Breast epithelium (tissue), 4 donors: ENCODE measurements around the gene CCDC167. TPM values are rescaled to one million over a fixed set of nuclear protein-coding genes. Genes with fewer than 3 reads are reported as not detected.

Source experiments
- DNase-seq, 2 donors: peaks; one replicate each; pipeline ENCODE4 v3.0.0-alpha.2; 2019; ENCODE audit warnings: low spot score in 2 of 2
- H3K27ac ChIP-seq, 2 donors: fragments of 200-600 bp; sonication (generic) in 1 of 2; one replicate each; pipeline ENCODE4 v1.5.1; 2016 to 2019; ENCODE audit warnings: mild to moderate bottlenecking in 1 of 2
- H3K27me3 ChIP-seq, 2 donors: fragments of 200-600 bp; sonication (generic) in 1 of 2; one replicate each; pipeline versions ENCODE4 v1.5.1 to v1.6.0; 2017 to 2019; ENCODE audit warnings: control low read depth in 1 of 2, mild to moderate bottlenecking in 1 of 2
- H3K36me3 ChIP-seq: fragments of 200-600 bp; one replicate; pipeline ENCODE4 v1.5.1; 2019
- H3K4me1 ChIP-seq, 2 donors: fragments of 200-600 bp; sonication (generic); one replicate each; pipeline ENCODE4 v1.5.1; 2016 to 2019; ENCODE audit warnings: control low read depth in 1 of 2
- H3K4me3 ChIP-seq, 3 donors: fragments of 200-600 bp; sonication (generic); 1 replicate in 2 of 3; 2 replicates in 1 of 3; pipeline ENCODE4 v1.5.1; 2016 to 2019; ENCODE audit warnings: mild to moderate bottlenecking in 3 of 3, moderate library complexity in 2 of 3
- H3K9me3 ChIP-seq, 2 donors: fragments of 200-600 bp; sonication (generic) in 1 of 2; one replicate each; pipeline ENCODE4 v1.5.1; 2016 to 2019; ENCODE audit warnings: control low read depth in 1 of 2
- CTCF ChIP-seq, 3 donors: fragments of 450-650 bp; IDR thresholded peaks; one replicate each; pipeline ENCODE4 v1.5.1; 2016 to 2017; ENCODE audit warnings: antibody characterized with exemption in 3 of 3, mild to moderate bottlenecking in 3 of 3, moderate library complexity in 3 of 3
- POLR2A ChIP-seq: fragments of 450-650 bp; IDR thresholded peaks from one replicate; pipeline ENCODE4 v1.6.1; 2016; ENCODE audit warnings: antibody characterized with exemption, mild to moderate bottlenecking, moderate library complexity
- POLR2AphosphoS5 ChIP-seq, 3 donors: sonication (generic); formaldehyde crosslinking; IDR thresholded peaks; one replicate each; pipeline ENCODE4 v1.6.1; 2017; ENCODE audit warnings: antibody characterized with exemption in 3 of 3
- intact Hi-C: fragments of 100-400 bp; cut with DNase I; formaldehyde crosslinking; loops from one replicate; pipeline ENCODE4 v1.15.1; 2023; ENCODE audit warnings: low total_unique reads
- total RNA-seq, 3 donors: library from RNA; depleted of rRNA; stranded (reverse); fragments of >200 nt; gene quantifications; one replicate each; pipeline ENCODE4 v1.1.0, GENCODE V29; 2016

CCDC167 gene
- total RNA-seq, 3 donors from 2014 or later, result 14.1 to 39.3 (median 14.8) TPM

GRCh38 chr6:37531026-37531425 lies 31.3 kb upstream of the CCDC167 start:
- no peak for DNase-seq
- no peak overlapping the region for H3K4me3 ChIP-seq
- peaks cover 0 to 54% of the 10 kb centered on the region in 2 donors for H3K27me3 ChIP-seq
- H3K4me1 ChIP-seq, result peaks cover 0 to 6% of the 10 kb centered on the region in 2 donors
- H3K36me3 ChIP-seq, result no peaks in the 10 kb centered on the region
- TF ChIP-seq POLR2AphosphoS5 (IDR thresholded peaks at IDR 0.05) (no peak), POLR2A (no peak), CTCF (IDR thresholded peaks at IDR 0.05) (no peak)
- intact Hi-C loops, result no loop called here
- no peaks in the 10 kb centered on the region for H3K9me3 ChIP-seq
- no peak overlapping the region for H3K27ac ChIP-seq

GRCh38 chr6:37530297-37530696 lies 30.6 kb upstream of the CCDC167 start:
- DNase-seq, result no peak
- intact Hi-C loops, result no loop called here
- Histone ChIP-seq H3K27ac (no peak overlapping the region), H3K36me3 (no peaks in the 10 kb centered on the region), H3K27me3 (peaks cover 0 to 47% of the 10 kb centered on the region in 2 donors), H3K4me1 (no peaks in the 10 kb centered on the region), H3K9me3 (no peaks in the 10 kb centered on the region), H3K4me3 (no peak overlapping the region)
- TF ChIP-seq POLR2AphosphoS5 (IDR thresholded peaks at IDR 0.05) (no peak), POLR2A (no peak)

- intact Hi-C loops, result loop anchor here (2.0 kb wide), 1 partner anchor 66 kb away; no protein-coding TSS in a partner anchor
- Histone ChIP-seq H3K9me3 (no peaks in the 10 kb centered on the region), H3K27ac (no peak overlapping the region), H3K4me3 (no peak overlapping the region), H3K27me3 (peaks cover 0 to 33% of the 10 kb centered on the region in 2 donors), H3K36me3 (no peaks in the 10 kb centered on the region), H3K4me1 (no peaks in the 10 kb centered on the region)
- DNase-seq, result no peak
- TF ChIP-seq POLR2AphosphoS5 (IDR thresholded peaks at IDR 0.05) (no peak), CTCF (IDR thresholded peaks at IDR 0.05) (no peak), POLR2A (no peak)
Measured at GRCh38 chr6:37528541-37528940, 28.8 kb upstream of the CCDC167 start.

- H3K27me3 ChIP-seq, result peaks cover 0 to 16% of the 10 kb centered on the region in 2 donors
- intact Hi-C loops, result no loop called here
- DNase-seq, result no peak
- no peaks in the 10 kb centered on the region for H3K36me3 ChIP-seq
- no peak overlapping the region for H3K4me3 ChIP-seq
- no peaks in the 10 kb centered on the region for H3K9me3 ChIP-seq
- no peak overlapping the region for H3K27ac ChIP-seq
- TF ChIP-seq CTCF (IDR thresholded peaks at IDR 0.05) (no peak), POLR2AphosphoS5 (IDR thresholded peaks at IDR 0.05) (no peak), POLR2A (no peak)
- H3K4me1 ChIP-seq, result no peaks in the 10 kb centered on the region
Measured at GRCh38 chr6:37525460-37526357, 26.0 kb upstream of the CCDC167 start.

- TF ChIP-seq POLR2A, result no peak
- TF ChIP-seq POLR2AphosphoS5 (IDR thresholded peaks at IDR 0.05), result no peak
- no peak for TF ChIP-seq CTCF (IDR thresholded peaks at IDR 0.05)
- no peak overlapping the region for H3K27ac ChIP-seq
- intact Hi-C loops, result no loop called here
- H3K36me3 ChIP-seq, result no peaks in the 10 kb centered on the region
- no peak overlapping the region for H3K4me3 ChIP-seq
- no peak for DNase-seq
- no peaks in the 10 kb centered on the region for H3K4me1 ChIP-seq
- no peaks in the 10 kb centered on the region for H3K9me3 ChIP-seq
- peaks cover 0 to 15% of the 10 kb centered on the region in 2 donors for H3K27me3 ChIP-seq
Measured at GRCh38 chr6:37524970-37525318, 25.3 kb upstream of the CCDC167 start.
